Fibroblast of lung (primary cell): ENCODE results near the gene TCERG1L. TPM values are rescaled to one million over a fixed set of nuclear protein-coding genes. Genes with fewer than 3 reads are reported as not detected.

Source experiments
- DNase-seq, 2 donors: peaks; one replicate each; pipeline versions ENCODE4 v3.0.0 to v3.0.0-alpha.2; 2010; ENCODE audit warnings: low read depth in 2 of 2
- H2AFZ ChIP-seq: 2 replicates; pipeline ENCODE4 v1.5.1; 2012; ENCODE audit warnings: low read length, control low read depth, inconsistent platforms
- H3K27ac ChIP-seq: 2 replicates; pipeline ENCODE4 v1.5.1; 2011; ENCODE audit warnings: low read length, control low read depth; ENCODE audit not compliant: insufficient read depth
- H3K27me3 ChIP-seq: 2 replicates; pipeline ENCODE4 v1.5.1; 2011; ENCODE audit warnings: mild to moderate bottlenecking, low read length; ENCODE audit not compliant: control insufficient read depth, insufficient read depth
- H3K36me3 ChIP-seq: 2 replicates; pipeline ENCODE4 v1.5.1; 2011; ENCODE audit warnings: low read length; ENCODE audit not compliant: control insufficient read depth, insufficient read depth
- H3K4me1 ChIP-seq: 2 replicates; pipeline ENCODE4 v1.5.1; 2011; ENCODE audit warnings: low read length; ENCODE audit not compliant: control insufficient read depth, insufficient read depth; ENCODE audit errors: extremely low read depth
- H3K4me2 ChIP-seq: 2 replicates; pipeline ENCODE4 v1.5.1; 2011; ENCODE audit warnings: low read length, control low read depth; ENCODE audit not compliant: insufficient read depth; ENCODE audit errors: extremely low read depth
- H3K4me3 ChIP-seq, 4 experiments: fragments of 200-600 bp in 1 of 4; sonication (generic) in 1 of 4; replicated peaks in 1 of 4; 2 replicates each; pipeline ENCODE4 v1.5.1; 2011 to 2016; ENCODE audit warnings: low read length in 4 of 4, low read depth in 3 of 4, mild to moderate bottlenecking in 3 of 4, control low read depth in 2 of 4, inconsistent platforms in 1 of 4, mixed read lengths in 1 of 4; ENCODE audit not compliant: insufficient read depth in 1 of 4; ENCODE audit errors: control extremely low read depth in 1 of 4
- H3K79me2 ChIP-seq: 2 replicates; pipeline ENCODE4 v1.5.1; 2012; ENCODE audit warnings: mild to moderate bottlenecking, low read length, inconsistent platforms; ENCODE audit not compliant: control insufficient read depth, insufficient read depth
- H3K9ac ChIP-seq: 2 replicates; pipeline ENCODE4 v1.5.1; 2011; ENCODE audit warnings: mild to moderate bottlenecking, low read length, control low read depth; ENCODE audit not compliant: insufficient read depth
- H3K9me3 ChIP-seq: 2 replicates; pipeline ENCODE4 v1.5.1; 2012; ENCODE audit warnings: low read depth, low read length; ENCODE audit not compliant: control insufficient read depth, insufficient read depth
- H4K20me1 ChIP-seq: 2 replicates; pipeline ENCODE4 v1.5.1; 2011; ENCODE audit warnings: low read length; ENCODE audit not compliant: control insufficient read depth, insufficient read depth; ENCODE audit errors: extremely low read depth
- CTCF ChIP-seq, 2 donors: IDR thresholded peaks in 1 of 2; conservative IDR thresholded peaks in 1 of 2; 1 replicate in 1 of 2; 2 replicates in 1 of 2; pipeline ENCODE4 v1.5.1; 2011 to 2012; ENCODE audit warnings: low read length in 2 of 2, control low read depth in 1 of 2, inconsistent platforms in 1 of 2, low read depth in 1 of 2, mild to moderate bottlenecking in 1 of 2
- EZH2 ChIP-seq: IDR thresholded peaks from 2 replicates; pipeline ENCODE4 v1.5.1; 2012; ENCODE audit warnings: low read length, control low read depth, mild to moderate bottlenecking; ENCODE audit errors: missing control alignments
- polyA plus RNA-seq, 2 donors: library from polyadenylated mRNA; depleted of rRNA in 1 of 2; stranded (reverse) in 1 of 2; unstranded in 1 of 2; fragments of >200 nt; gene quantifications; 2 replicates each; pipeline ENCODE4 v1.2.1, GENCODE V29; 2011 to 2012; ENCODE audit warnings: missing spikeins in 1 of 2
- total RNA-seq: library from RNA; depleted of rRNA; stranded (reverse); fragments of >200 nt; gene quantifications from 2 replicates; pipeline ENCODE4 v1.2.1, GENCODE V29; 2014

The TCERG1L gene
- total and polyA plus RNA-seq, 2 donors (not counting 1 experiment from before 2014, with no cell fraction given), result 0.02 TPM; not detected in 1

GRCh38 chr10:131260452-131261211 lies 50.9 kb downstream of the TCERG1L start:
- TF ChIP-seq CTCF (conservative IDR thresholded peaks at IDR 0.05 in 1 of 2, IDR thresholded peaks at IDR 0.05 in 1 of 2; ENCODE audit: low read depth in 1 of 2, low read length in 2 of 2), result no peak
- TF ChIP-seq EZH2, result no peak
- Histone ChIP-seq H3K36me3 (no peaks in the 10 kb centered on the region), H4K20me1 (no peaks in the 10 kb centered on the region), H3K4me3 (no peak overlapping the region), H2AFZ (no peak overlapping the region), H3K4me1 (no peaks in the 10 kb centered on the region), H3K9ac (no peak overlapping the region), H3K27ac (no peak overlapping the region), H3K4me2 (no peak overlapping the region), H3K27me3 (no peaks in the 10 kb centered on the region), H3K9me3 (no peaks in the 10 kb centered on the region), H3K79me2 (no peaks in the 10 kb centered on the region)
- no peak for DNase-seq

GRCh38 chr10:131260031-131260430 lies 51.5 kb downstream of the TCERG1L start:
- no peaks in the 10 kb centered on the region for H3K9me3 ChIP-seq
- no peak overlapping the region for H3K27ac ChIP-seq
- H3K4me1 ChIP-seq, result no peaks in the 10 kb centered on the region
- no peak overlapping the region for H3K4me2 ChIP-seq
- H3K36me3 ChIP-seq, result no peaks in the 10 kb centered on the region
- H2AFZ ChIP-seq, result no peak overlapping the region
- no peak overlapping the region for H3K4me3 ChIP-seq
- no peak for TF ChIP-seq EZH2
- no peak for TF ChIP-seq CTCF (conservative IDR thresholded peaks at IDR 0.05 in 1 of 2, IDR thresholded peaks at IDR 0.05 in 1 of 2; ENCODE audit: low read depth in 1 of 2, low read length in 2 of 2)
- H3K9ac ChIP-seq, result no peak overlapping the region
- H3K79me2 ChIP-seq, result no peaks in the 10 kb centered on the region
- DNase-seq, result no peak
- H3K27me3 ChIP-seq, result no peaks in the 10 kb centered on the region
- H4K20me1 ChIP-seq, result no peaks in the 10 kb centered on the region

- TF ChIP-seq EZH2 (no peak), CTCF (conservative IDR thresholded peaks at IDR 0.05 in 1 of 2, IDR thresholded peaks at IDR 0.05 in 1 of 2; ENCODE audit: low read depth in 1 of 2, low read length in 2 of 2) (no peak)
Observed at GRCh38 chr10:131259535-131259934, 52.0 kb downstream of the TCERG1L start.

More at GRCh38 chr10:131259535-131259934, 52.0 kb downstream of the TCERG1L start:
- H3K79me2 ChIP-seq, result no peaks in the 10 kb centered on the region
- no peaks in the 10 kb centered on the region for H3K9me3 ChIP-seq
- no peaks in the 10 kb centered on the region for H3K4me1 ChIP-seq
- no peak overlapping the region for H3K9ac ChIP-seq
- no peaks in the 10 kb centered on the region for H3K27me3 ChIP-seq
- no peak overlapping the region for H3K27ac ChIP-seq
- no peaks in the 10 kb centered on the region for H4K20me1 ChIP-seq
- no peak for DNase-seq
- H3K4me2 ChIP-seq, result no peak overlapping the region
- no peak overlapping the region for H3K4me3 ChIP-seq
- H2AFZ ChIP-seq, result no peak overlapping the region
- H3K36me3 ChIP-seq, result no peaks in the 10 kb centered on the region
